RWPE1 (cell line): ENCODE measurements around the gene COQ5.
"Not testable (repeated sequence)": the region's sequence is repeated elsewhere in the genome, so short reads cannot be mapped to it uniquely, and the experiment has no call there.

Experiments used
- CTCF ChIA-PET: fragments of 350-600 bp; sonication (Branson Sonifier 250); formaldehyde crosslinking; extraction: SDS; loops from one replicate; lab custom pipeline; 2021; lab: Yijun Ruan, JAX
- POLR2A ChIA-PET: fragments of 400-600 bp; formaldehyde crosslinking; extraction: SDS; loops from one replicate; lab custom pipeline; 2020; ENCODE audit warnings: antibody characterized with exemption; ENCODE audit not compliant: low non-redundant PET; lab: Yijun Ruan, JAX
- DNase-seq: peaks from one replicate; pipeline ENCODE4 v3.0.0; 2012; ENCODE audit warnings: low spot score
- H3K27ac ChIP-seq: fragments of 450-650 bp; 2 replicates; pipeline ENCODE4 v1.5.1; 2017
- CTCF ChIP-seq: fragments of 450-650 bp; conservative IDR thresholded peaks from 2 replicates; pipeline ENCODE4 v1.5.1; 2017; ENCODE audit warnings: low read depth, mild to moderate bottlenecking

COQ5 gene

GRCh38 chr12:120489018-120489417, 39.9 kb downstream of the COQ5 start:
- no peak for TF ChIP-seq CTCF
- CTCF ChIA-PET, result interaction anchor here (0.6 kb wide), 1 partner anchor 41 kb away, joined by 3 read pairs; no protein-coding TSS in a partner anchor
- no peak overlapping the region for H3K27ac ChIP-seq
- POLR2A ChIA-PET, result no interaction called here
- DNase-seq, result no peak

DNA sequence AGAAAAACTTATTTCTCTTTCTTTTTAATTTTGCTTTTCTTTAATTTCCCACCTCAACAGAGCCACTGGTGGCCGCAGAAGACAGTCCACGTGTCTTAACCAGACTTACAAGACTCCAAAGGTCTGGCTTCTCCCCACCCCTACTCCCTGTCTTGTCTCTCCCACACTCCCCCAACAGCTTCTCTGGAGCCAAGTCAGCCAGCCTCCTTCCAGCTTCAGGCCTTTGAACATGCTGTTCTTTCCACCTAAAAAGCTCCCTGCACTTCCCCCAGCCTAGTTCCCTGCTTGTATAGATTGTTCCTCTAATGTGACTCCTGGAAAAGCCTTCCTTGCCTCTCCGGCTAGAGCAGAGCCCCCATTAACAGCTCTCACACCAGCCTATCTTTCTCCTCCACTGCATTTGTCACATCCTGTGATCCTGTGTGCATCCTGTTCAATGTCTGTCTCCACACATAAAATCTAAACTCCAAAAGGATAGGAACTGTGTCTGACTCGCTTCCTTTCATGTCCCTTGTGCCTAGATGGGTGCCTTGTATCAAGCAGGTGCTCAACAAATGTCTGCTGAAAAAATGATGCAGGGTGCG, 40.8 kb downstream of the COQ5 start:
- no peak overlapping the region for H3K27ac ChIP-seq
- ChIA-PET CTCF (interaction anchor here (0.6 to 0.7 kb wide), 2 partner anchors 34 to 57 kb away, joined by 3 read pairs; no protein-coding TSS in a partner anchor), POLR2A (no interaction called here)
- no peak for DNase-seq
- no peak for TF ChIP-seq CTCF

DNA sequence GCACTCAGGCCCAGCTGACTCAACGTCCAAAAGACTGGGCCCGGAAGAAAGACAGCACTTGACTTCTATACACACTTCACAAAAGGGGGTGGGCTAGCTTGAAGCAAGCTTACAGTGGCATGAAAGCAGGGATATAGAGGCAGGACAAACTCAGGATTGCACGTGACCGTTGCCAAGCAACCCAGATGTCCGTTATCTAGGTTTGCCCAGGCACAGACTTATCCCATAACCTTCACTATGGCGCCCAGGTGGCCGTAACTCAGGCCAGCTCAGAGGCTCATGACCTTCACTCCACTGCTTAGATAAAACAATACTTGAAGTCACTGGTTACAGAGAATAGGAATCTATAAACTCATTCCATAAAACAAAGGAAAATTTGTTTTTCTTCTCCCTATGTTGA, 41.4 kb downstream of the COQ5 start:
- H3K27ac ChIP-seq, DNase-seq, POLR2A ChIA-PET: not testable (repeated sequence)
- CTCF ChIA-PET, result interaction anchor here (0.6 to 0.7 kb wide), 2 partner anchors 34 to 57 kb away, joined by 3 read pairs; no protein-coding TSS in a partner anchor

DNA sequence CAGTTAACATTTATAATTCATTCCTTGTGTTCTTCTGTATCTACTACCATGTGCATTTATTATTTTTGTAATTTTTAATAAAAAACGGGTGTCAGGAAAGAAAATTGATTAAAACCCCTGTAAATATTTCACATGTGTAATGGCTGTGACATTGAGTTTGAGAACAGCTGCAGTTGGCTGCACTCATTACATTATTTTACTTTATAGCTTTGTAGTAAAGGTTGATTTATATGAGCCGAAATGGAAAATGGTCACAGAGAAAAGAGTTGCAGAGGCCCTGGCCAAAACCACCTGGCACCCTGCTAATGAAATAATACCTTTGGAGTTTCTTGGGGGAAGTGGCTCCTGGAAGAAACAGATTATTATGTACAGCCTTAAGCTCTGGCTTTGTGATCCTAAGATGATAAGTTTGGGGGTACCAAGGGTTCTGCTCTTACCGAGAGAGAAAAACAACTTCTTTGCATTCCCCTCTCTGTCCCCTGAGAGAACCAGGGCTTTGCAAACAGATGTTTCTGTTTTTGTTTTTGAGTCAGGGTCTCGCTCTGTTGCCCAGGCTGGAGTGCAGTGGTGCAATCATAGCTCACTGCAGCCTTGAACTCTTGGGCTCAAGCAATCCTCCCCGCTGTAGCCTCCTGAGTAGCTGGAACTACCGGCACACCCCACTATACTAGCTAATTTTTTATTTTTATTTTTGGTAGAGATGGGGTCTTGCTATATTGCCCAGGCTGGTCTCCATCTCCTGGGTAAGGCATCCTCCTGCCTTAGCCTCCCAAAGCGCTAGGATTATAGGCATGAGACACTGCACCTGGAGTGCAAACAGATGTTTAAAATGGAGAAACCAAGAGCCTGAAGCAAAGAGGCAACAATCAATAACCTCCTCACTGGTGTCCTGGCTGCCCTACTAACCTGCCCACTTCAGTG, 42.7 kb downstream of the COQ5 start:
- no peak overlapping the region for H3K27ac ChIP-seq
- ChIA-PET POLR2A (no interaction called here), CTCF (interaction anchor here (1.7 kb wide), 1 partner anchor 9 kb away, joined by 5 read pairs; no protein-coding TSS in a partner anchor)
- no peak for DNase-seq
- TF ChIP-seq CTCF, result no peak

DNA sequence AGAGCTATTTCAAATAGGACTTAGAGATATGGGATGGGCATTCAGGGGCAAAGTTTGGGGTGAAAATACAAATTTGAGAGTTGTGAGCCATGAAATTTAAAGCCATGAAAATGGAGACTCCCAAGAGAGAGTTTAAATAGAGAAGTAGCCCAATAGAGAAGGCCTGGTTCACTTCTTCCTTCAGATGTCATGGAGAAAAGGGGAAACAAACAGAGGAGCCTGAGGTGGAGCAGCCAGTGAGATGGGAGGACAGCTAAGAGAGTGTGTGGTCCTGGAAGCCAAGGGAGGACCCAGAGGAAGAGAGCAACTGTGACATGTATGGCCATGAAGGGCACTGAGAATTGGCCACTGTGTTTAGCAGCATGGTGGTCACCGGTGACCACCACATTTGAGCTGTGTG, 45.3 kb downstream of the COQ5 start:
- ChIA-PET POLR2A (interaction anchor here (0.6 kb wide), 1 partner anchor 14 kb away, joined by 3 read pairs; the partner anchor contains the start of gene SRSF9), CTCF (interaction anchor here (0.9 kb wide), 1 partner anchor 16 kb away, joined by 3 read pairs; no protein-coding TSS in a partner anchor)
- no peak for DNase-seq
- TF ChIP-seq CTCF, result no peak
- H3K27ac ChIP-seq, result no peak overlapping the region

DNA sequence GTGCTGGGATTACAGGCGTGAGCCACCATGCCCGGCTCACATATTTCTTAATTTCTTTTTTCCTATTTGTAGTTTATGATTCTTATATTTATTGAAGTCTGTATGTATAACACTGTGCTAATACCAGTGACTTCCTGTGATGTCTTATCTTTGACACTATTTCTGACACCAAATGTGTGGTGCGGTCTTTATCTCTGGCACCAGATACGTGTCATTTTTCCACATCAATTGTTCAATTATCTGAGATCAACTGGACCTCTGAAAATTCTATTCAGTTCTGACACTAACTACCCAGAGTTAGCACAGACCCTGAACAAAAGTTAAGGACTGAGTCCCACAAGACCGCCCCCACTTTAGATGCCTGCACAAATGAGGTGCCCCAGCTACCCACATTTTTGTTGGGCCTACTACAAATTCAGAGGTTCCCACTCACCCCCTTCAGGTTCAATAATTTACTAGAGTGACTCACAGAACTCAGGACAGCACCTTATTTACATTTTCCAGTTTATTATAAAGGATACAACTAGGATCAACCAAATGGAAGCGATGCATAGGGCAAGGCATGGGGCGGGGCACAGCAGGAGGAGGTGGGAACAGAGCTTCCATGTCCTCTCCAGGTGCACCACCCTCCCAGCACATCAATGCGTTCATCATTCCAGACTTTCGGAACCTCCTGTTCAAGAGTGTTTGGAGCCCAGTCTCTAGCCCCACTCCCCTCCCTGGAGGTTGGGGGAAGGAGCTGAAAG, 47.8 kb downstream of the COQ5 start:
- no peak for DNase-seq
- no peak overlapping the region for H3K27ac ChIP-seq
- CTCF ChIA-PET, result no interaction called here
- no peak for TF ChIP-seq CTCF
- POLR2A ChIA-PET, result no interaction called here
